MG63 (cell line): ENCODE data around the gene RAB3IL1. TPM values are rescaled to one million over a fixed set of nuclear protein-coding genes. Genes with fewer than 3 reads are reported as not detected.

Experiments used
- DNase-seq: peaks from one replicate; pipeline ENCODE4 v3.0.0-alpha.2; 2020
- H3K27me3 ChIP-seq: fragments of 250-450 bp; sonication (Bioruptor Pico); 2 replicates; pipeline ENCODE4 v1.5.1; 2020; ENCODE audit warnings: mild to moderate bottlenecking, moderate library complexity
- H3K36me3 ChIP-seq: fragments of 250-450 bp; sonication (Bioruptor Pico); 2 replicates; pipeline ENCODE4 v1.5.1; 2020; ENCODE audit warnings: mild to moderate bottlenecking, moderate library complexity
- H3K4me3 ChIP-seq: fragments of 250-450 bp; sonication (Bioruptor Pico); 2 replicates; pipeline ENCODE4 v1.5.1; 2020; ENCODE audit warnings: mild to moderate bottlenecking, moderate library complexity
- H3K9me3 ChIP-seq: fragments of 250-450 bp; sonication (Bioruptor Pico); 2 replicates; pipeline ENCODE4 v1.5.1; 2020; ENCODE audit warnings: mild to moderate bottlenecking, moderate library complexity
- total RNA-seq: library from RNA; depleted of rRNA; stranded (reverse); fragments of >200 nt; shearing (Covaris generic); gene quantifications from 2 replicates; pipeline ENCODE4 v1.2.3, GENCODE V29; 2014; ENCODE audit warnings: low replicate concordance

RAB3IL1 gene
- total RNA-seq, 1 experiment from 2014 or later: 3.0 TPM

DNA sequence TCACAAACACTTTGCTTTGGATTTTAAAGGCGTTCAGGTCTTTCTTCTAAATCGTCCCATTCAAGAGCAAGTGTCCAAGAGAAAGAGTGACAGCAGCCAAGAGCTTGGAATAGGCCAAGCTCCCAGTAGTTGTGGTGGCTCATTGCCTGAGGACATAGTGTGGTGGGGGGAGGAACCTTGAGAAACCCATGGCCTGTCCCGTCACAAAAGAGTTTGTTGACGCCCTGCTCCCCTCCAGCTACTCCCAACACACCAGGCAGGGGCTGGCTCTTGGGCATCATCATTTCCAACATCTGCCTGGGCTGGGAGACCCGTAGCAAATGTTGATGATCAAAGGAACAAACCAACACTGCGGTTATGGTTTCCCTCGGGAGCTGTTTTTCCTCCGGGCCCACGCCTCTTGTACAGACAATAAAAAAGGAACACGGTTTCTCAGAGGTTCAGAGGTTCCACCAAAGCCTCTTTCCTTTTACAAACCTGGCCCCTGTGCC is 46.8 kb downstream of the RAB3IL1 start:
- DNase-seq: no peak
- H3K9me3 ChIP-seq: no peaks in the 10 kb centered on the region
- H3K36me3 ChIP-seq: no peaks in the 10 kb centered on the region
- H3K4me3 ChIP-seq: no peak overlapping the region
- no peaks in the 10 kb centered on the region for H3K27me3 ChIP-seq

DNA sequence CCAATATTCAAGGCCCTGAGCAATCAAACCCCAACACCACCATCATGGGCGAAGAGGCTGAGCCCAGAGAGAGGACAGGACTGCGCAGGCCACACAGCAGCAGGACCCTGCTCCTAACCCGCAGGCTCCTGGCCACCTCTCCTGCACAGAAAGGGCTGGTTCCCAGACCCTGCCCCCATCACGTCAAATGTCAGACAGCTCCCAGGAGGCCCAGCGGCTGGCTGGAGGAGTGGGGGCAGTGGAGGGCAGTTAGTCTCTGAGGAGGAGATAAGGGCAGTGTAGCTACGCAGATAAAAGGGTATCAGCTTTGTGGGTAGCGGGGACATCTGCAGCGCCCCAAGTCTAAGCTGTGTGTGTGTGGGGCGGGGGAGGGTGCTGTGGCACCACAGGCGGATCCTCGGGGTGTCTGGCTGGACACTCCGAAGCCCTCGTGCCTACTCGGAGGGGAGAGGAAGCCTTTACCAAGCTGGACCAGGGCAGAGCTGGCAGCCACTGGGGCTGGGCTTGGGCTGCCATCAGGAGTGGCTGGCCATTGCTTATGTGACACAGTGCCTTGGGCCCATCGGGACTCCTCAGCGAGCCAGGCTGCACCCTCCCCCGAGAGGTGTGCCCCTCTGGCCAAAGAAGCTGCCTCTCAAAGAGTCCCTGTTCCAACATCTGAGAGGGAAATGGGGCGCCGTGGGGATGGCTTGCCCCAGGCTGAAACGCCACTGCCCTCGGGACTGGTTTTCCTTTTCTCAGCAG is 47.5 kb downstream of the RAB3IL1 start:
- no peak for DNase-seq
- no peaks in the 10 kb centered on the region for H3K9me3 ChIP-seq
- H3K36me3 ChIP-seq: no peaks in the 10 kb centered on the region
- no peaks in the 10 kb centered on the region for H3K27me3 ChIP-seq
- H3K4me3 ChIP-seq: no peak overlapping the region

GRCh38 chr11:61869429-61869707 is 48.0 kb downstream of the RAB3IL1 start:
- no peak overlapping the region for H3K4me3 ChIP-seq
- H3K36me3 ChIP-seq: no peaks in the 10 kb centered on the region
- H3K9me3 ChIP-seq: no peaks in the 10 kb centered on the region
- no peaks in the 10 kb centered on the region for H3K27me3 ChIP-seq
- DNase-seq: no peak

DNA sequence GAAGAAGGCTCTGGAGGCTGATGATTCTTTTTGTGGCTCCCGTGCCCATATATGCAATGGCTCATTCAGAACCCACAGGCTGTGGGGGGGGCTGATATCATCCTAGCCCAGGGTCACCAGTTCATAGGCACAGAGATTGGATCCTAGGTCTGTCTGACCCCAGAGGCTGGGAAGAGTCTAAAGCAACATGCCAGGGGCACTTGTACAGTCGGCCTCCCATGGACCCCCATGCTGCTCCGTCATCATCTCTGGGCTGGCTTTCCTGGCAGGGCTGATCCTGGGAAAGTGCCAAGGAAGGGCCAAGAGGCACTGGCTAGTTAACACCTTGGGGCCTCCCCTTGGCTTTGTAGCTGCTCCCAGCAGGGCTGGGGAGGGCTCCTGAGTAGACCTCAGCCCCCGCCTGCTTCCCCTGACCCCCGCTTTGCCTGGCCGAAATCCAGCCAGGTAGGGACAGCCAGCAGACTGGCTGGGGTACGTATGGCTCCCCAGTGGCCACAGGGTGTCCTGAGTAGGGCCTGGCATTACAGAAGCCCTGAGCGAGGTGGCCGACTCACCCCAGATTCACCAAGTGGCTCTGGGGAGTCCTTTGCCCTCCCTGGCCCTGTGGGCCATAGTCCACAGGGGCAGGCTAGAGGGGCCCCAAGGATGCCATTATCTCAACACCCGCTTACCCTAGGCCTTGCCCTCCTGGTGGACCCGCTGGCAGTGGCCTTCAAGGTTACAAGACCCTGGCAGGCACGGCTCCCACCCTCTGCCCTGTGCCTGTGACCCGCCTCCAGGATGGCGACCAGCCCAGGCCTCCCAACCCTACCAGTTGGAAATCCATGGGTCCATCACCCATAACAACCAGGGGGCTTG is 48.6 kb downstream of the RAB3IL1 start:
- H3K27me3 ChIP-seq: no peaks in the 10 kb centered on the region
- no peaks in the 10 kb centered on the region for H3K36me3 ChIP-seq
- no peaks in the 10 kb centered on the region for H3K9me3 ChIP-seq
- DNase-seq: no peak
- H3K4me3 ChIP-seq: no peak overlapping the region

DNA sequence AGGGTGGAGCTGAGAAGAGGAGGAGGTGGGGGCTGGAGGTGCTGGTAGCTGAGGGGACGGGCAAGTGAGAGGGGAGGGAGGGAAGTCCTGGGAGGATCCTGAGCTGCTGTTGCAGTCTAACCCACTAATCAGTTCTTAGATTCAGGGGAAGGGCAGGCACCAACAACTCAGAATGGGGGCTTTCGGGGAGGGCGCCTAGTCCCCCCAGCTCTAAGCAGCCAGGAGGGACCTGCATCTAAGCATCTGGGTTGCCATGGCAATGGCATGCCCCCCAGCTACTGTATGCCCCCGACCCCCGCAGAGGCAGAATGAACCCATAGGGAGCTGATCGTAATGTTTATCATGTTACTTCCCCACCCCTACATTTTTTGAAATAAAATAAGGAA is 50.4 kb downstream of the RAB3IL1 start:
- H3K4me3 ChIP-seq: no peak overlapping the region

DNA sequence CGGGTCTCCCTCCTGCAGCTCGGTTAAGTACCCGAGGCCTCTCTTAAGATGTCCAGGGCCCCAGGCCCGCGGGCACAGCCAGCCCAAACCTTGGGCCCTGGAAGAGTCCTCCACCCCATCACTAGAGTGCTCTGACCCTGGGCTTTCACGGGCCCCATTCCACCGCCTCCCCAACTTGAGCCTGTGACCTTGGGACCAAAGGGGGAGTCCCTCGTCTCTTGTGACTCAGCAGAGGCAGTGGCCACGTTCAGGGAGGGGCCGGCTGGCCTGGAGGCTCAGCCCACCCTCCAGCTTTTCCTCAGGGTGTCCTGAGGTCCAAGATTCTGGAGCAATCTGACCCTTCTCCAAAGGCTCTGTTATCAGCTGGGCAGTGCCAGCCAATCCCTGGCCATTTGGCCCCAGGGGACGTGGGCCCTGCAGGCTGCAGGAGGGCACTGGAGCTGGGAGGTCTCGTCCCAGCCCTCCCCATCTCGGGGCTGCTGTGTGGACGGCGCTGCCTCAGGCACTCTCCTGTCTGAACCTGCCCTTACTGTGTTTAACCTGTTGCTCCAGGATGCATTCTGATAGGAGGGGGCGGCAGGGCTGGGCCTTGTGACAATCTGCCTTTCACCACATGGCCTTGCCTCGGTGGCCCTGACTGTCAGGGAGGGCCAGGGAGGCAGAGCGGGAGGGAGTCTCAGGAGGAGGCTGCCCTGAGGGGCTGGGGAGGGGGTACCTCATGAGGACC is 51.0 kb downstream of the RAB3IL1 start:
- Histone ChIP-seq H3K27me3 (no peaks in the 10 kb centered on the region), H3K36me3 (no peaks in the 10 kb centered on the region), H3K9me3 (no peaks in the 10 kb centered on the region), H3K4me3 (no peak overlapping the region)
- no peak for DNase-seq

More for the DNA sequence above, 50.4 kb downstream of the RAB3IL1 start:
- no peaks in the 10 kb centered on the region for H3K9me3 ChIP-seq
- no peaks in the 10 kb centered on the region for H3K27me3 ChIP-seq
- no peaks in the 10 kb centered on the region for H3K36me3 ChIP-seq
- DNase-seq: no peak

DNA sequence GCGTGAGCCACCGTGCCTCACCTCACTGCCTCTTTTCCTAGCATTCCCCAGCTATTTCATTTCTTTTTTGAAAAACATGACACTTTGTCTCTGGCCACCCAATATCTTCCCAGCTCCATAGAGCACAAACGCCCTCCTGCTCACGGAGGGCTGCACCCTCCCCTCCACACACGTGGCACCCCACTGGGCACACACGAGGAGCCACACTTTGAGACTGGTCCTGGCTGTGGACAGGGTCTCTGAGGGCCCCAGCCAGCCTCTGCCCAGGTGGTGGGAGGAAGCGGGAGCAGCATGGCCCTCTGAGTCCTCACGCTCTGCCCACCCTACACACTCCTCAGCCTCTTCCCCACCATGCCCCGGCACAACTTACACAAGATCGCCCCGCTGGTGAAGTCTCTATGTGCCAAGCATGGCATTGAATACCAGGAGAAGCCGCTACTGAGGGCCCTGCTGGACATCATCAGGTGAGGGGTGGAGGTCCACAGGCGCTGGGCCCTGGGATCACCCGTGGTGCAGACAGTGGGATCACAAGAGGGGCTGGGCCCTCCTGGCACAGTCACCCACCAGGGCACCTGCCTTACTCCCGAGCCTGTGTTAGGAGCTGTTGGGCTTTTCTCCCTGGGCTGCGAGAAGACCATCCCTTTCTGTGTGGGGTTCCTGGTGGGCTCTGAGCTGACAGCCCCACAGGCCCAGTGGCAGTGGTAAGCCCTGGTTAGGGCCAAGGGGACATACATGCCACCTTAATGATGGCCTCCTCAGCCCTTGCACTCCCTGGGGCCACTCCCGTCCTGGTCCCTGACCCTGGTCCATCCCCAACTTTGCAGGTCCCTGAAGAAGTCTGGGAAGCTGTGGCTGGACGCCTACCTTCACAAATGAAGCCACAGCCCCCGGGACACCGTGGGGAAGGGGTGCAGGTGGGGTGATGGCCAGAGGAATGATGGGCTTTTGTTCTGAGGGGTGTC is 52.3 kb downstream of the RAB3IL1 start:
- Histone ChIP-seq H3K4me3 (no peak overlapping the region), H3K27me3 (no peaks in the 10 kb centered on the region), H3K36me3 (no peaks in the 10 kb centered on the region), H3K9me3 (no peaks in the 10 kb centered on the region)
- no peak for DNase-seq

DNA sequence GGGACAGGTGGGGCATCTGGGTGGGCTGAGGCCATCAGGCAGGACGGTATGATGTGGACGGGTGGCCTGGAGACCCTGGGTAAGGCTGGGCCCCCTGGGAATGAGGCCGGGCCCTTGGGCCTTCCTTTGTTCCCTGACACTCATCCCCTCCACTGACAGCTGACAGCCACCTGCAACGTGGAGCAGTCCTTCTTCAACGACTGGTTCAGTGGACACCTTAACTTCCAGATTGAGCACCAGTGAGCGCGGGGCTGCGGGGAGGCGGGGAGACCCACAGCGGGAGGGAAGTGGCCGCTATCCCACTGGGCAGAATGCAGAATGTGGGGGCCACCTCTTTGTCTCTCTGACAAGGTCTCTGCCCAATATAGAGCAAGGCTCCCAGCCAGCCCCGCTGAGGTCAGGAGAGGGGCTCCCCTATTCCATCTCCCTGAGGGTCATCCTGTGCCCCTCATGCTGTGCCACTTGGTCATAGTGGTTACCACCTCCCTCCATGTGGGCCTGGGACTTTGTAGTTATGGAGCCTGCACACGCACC is 53.8 kb downstream of the RAB3IL1 start:
- DNase-seq: no peak
- no peak overlapping the region for H3K4me3 ChIP-seq

DNA sequence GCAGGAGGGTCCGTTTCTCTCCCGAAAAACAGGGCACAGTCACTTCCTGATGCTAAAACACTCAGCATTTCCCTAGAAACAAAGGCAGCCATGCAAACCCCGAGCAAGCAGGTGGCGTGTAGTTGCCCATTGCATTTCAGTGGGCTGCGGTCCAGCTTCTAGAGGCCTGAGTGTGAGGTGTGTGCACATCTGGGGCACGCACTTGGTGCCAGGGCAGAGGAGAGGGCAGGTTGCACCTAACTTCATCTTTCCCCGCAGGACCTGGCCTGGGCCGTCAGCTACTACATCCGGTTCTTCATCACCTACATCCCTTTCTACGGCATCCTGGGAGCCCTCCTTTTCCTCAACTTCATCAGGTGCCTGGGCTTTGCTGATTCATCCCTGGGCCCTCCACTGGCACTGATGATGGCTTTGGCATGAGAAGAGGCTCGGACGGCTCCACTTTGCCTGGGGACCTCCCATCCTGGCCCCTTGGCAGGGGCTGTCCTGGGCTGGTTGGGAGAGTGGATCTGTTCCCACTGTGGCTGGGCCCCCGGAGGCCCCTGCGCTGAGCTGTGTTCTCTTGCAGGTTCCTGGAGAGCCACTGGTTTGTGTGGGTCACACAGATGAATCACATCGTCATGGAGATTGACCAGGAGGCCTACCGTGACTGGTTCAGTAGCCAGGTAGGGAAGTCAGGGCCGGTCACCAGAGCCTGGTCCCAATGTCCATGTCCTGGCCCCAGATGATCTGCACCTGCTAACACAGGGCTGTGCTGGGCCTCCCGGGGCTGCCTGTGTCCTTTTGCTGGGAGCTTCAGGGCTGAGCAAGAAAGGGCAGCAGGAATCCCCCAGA is 54.4 kb downstream of the RAB3IL1 start:
- Histone ChIP-seq H3K4me3 (no peak overlapping the region), H3K27me3 (no peaks in the 10 kb centered on the region), H3K9me3 (no peaks in the 10 kb centered on the region), H3K36me3 (no peaks in the 10 kb centered on the region)
- DNase-seq: no peak

More for the DNA sequence above, 53.8 kb downstream of the RAB3IL1 start:
- Histone ChIP-seq H3K9me3 (no peaks in the 10 kb centered on the region), H3K27me3 (no peaks in the 10 kb centered on the region), H3K36me3 (no peaks in the 10 kb centered on the region)

DNA sequence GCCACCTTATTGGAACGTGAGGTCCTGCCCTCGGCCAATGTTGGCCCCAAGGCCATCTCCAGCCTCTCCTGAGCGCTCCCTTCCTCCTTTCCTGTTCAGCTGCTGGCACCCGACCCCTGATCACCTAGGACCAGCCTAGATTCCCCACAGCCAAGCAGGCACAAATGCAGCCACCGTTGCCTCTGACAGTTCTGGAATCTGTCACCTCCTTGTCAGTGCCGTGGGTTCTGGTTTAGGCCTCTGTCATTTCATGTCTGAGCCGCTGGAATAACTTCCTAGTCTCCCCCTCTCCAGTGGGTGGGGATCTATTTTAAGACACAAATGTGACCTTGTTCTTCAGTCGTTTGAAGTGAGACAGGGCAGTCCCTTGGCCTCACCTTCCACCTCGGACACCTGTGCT is 55.7 kb downstream of the RAB3IL1 start:
- Histone ChIP-seq H3K4me3 (no peak overlapping the region), H3K27me3 (no peaks in the 10 kb centered on the region)
- no peak for DNase-seq

DNA sequence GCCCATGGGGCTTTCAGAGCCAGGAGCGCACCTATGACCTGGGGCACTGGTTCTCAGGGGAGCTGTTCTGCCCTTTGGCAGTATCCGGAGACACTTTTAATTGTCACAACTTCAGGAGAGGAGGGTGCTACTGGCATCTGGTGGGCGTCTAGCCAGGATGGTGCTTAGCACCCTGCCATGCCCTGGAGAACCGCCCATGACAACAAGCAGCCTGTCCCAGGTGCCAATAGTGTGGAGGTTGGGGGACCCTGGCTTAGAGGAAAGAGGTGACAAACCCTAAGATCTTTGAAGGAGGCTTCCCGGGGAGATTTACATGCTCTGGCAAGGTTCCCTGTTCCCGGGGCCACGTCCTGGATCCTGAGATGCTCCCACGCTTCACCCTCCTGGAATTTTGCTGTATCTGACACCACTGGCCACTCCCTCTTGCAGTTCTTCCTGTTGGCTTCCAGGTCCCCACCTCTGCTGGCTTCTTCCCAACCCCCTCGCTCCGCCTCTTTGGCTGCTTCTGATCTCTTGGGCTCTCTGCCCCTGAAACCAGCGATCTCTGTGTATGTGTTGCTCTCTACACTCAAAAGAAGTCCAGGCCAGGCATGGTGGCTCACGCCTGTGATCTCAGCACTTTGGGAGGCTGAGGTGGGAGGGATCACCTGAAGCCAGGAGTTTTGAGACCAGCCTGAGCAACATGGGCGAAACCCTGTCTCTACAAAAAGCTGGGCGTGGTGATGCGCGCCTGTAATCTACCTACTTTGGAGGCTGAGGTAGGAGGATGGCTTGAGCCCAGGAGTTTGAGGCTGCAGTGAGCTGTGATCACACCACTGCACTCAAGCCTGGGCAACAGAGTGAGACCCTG is 57.1 kb downstream of the RAB3IL1 start:
- peak; percentile 51 for DNase-seq
- Histone ChIP-seq H3K36me3 (no peaks in the 10 kb centered on the region), H3K4me3 (no peak overlapping the region), H3K9me3 (no peaks in the 10 kb centered on the region), H3K27me3 (no peaks in the 10 kb centered on the region)

More for the DNA sequence above, 55.7 kb downstream of the RAB3IL1 start:
- Histone ChIP-seq H3K36me3 (no peaks in the 10 kb centered on the region), H3K9me3 (no peaks in the 10 kb centered on the region)

DNA sequence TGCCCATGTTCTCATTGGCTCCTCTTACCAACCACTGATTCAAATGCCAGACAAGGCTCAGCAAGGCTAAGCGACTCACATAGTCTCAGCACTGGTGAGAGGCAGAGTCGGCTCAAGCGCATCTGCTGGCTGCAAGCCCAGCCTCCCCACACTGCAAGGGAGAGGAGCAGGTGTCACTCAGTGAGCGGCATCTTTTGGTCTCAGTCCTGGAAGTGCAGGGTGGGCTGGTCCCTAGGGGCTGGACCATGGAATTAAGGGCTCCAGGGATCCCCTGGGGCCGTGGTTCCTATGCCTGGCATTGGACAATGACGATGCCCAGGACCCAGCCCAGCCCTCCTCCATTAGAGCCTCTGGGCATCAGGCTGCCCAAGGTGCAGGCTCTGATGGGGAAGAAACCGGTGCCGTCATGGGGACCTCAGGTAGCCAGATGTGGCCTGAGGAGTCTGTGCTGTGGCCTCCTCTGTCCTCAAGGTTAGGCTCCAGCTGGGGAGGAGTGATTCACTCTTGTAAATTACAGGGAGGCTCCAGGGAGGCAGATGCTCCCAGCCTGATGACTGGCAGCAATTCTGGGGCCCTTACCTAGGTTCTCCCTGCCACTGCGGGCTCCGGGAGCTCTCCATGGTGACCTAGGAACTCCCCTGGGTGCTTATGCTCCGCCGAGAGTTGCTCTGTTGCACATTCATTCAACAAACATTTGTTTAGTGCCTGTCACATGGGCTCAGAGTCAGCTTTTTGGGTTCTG is 61.3 kb downstream of the RAB3IL1 start:
- Histone ChIP-seq H3K27me3 (no peaks in the 10 kb centered on the region), H3K36me3 (no peaks in the 10 kb centered on the region), H3K9me3 (no peaks in the 10 kb centered on the region), H3K4me3 (no peak overlapping the region)
- no peak for DNase-seq

DNA sequence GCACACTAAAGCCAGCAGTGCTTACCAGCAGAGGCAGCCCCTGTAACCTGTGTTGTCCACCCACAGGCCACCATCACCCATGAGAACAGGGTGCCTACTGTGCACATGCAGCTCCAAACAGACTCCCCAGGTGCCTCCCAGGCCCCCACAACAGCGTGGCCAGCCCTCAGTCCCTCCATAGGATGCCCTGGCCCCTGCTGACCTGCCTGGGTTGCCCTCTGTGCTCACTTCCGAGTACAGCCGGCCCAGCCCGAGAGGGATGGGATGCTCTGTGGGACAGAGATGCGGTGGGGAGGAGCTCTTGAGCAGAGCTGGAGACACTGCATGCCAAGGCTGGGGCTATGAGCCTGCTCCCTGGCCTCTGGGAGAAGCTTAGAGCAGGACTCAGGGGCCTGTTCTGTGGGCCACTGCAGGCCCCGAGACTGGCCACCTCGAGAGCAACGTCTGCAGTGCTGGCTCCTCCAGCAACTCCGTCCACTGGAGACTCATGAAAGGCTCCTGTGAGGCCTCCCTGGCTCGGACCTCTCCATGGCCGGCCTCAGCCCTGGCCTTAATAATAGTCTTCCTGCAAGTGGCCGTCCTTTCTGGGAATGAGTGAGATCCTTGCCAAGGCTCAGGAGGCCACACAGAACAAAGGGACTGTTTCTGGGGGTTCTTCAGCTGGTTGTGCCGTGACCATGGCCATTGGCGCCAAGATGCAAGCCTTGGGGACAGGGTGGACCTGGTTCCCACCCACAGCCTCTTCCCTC is 62.2 kb downstream of the RAB3IL1 start:
- Histone ChIP-seq H3K27me3 (no peaks in the 10 kb centered on the region), H3K4me3 (no peak overlapping the region), H3K36me3 (no peaks in the 10 kb centered on the region), H3K9me3 (no peaks in the 10 kb centered on the region)
- DNase-seq: no peak
